Retinal pigment epithelial cell (primary cell): Measurements from ENCODE around the gene TCERG1L.

ENCODE experiments used
- DNase-seq: peaks from one replicate; pipeline ENCODE4 v3.0.0-alpha.2; 2010; ENCODE audit warnings: low read depth
- H3K4me3 ChIP-seq: 2 replicates; pipeline ENCODE4 v1.5.1; 2011; ENCODE audit warnings: mild to moderate bottlenecking, low read length, control low read depth, moderate library complexity
- CTCF ChIP-seq: conservative IDR thresholded peaks from 2 replicates; pipeline ENCODE4 v1.5.1; 2011; ENCODE audit warnings: low read depth, low read length, control low read depth, inconsistent platforms

Gene TCERG1L

GRCh38 chr10:131279516-131279915 is 32.0 kb downstream of the TCERG1L start:
- no peak for TF ChIP-seq CTCF

GRCh38 chr10:131277969-131278368 is 33.6 kb downstream of the TCERG1L start:
- TF ChIP-seq CTCF: no peak
- no peak overlapping the region for H3K4me3 ChIP-seq
- no peak for DNase-seq

More at GRCh38 chr10:131279516-131279915, 32.0 kb downstream of the TCERG1L start:
- no peak overlapping the region for H3K4me3 ChIP-seq
- no peak for DNase-seq

GRCh38 chr10:131277278-131277677 is 34.2 kb downstream of the TCERG1L start:
- H3K4me3 ChIP-seq: no peak overlapping the region
- no peak for TF ChIP-seq CTCF
- DNase-seq: no peak

- no peak overlapping the region for H3K4me3 ChIP-seq
- TF ChIP-seq CTCF: no peak
- DNase-seq: no peak
Measured at GRCh38 chr10:131275691-131276090, 35.8 kb downstream of the TCERG1L start.

GRCh38 chr10:131274883-131275282 is 36.6 kb downstream of the TCERG1L start:
- DNase-seq: no peak
- H3K4me3 ChIP-seq: no peak overlapping the region

GRCh38 chr10:131274133-131274880 is 37.2 kb downstream of the TCERG1L start:
- no peak for DNase-seq
- no peak for TF ChIP-seq CTCF
- no peak overlapping the region for H3K4me3 ChIP-seq

More at GRCh38 chr10:131274883-131275282, 36.6 kb downstream of the TCERG1L start:
- no peak for TF ChIP-seq CTCF

- H3K4me3 ChIP-seq: no peak overlapping the region
- DNase-seq: no peak
- no peak for TF ChIP-seq CTCF
Measured at GRCh38 chr10:131273476-131273875, 38.0 kb downstream of the TCERG1L start.
